Activated gamma-delta T cell (primary cell): Measurements from ENCODE around the gene CCNJL.

Experiments used
- DNase-seq: peaks from one replicate; lab custom pipeline; 2025; lab: John Stamatoyannopoulos, UW

The CCNJL gene

DNA sequence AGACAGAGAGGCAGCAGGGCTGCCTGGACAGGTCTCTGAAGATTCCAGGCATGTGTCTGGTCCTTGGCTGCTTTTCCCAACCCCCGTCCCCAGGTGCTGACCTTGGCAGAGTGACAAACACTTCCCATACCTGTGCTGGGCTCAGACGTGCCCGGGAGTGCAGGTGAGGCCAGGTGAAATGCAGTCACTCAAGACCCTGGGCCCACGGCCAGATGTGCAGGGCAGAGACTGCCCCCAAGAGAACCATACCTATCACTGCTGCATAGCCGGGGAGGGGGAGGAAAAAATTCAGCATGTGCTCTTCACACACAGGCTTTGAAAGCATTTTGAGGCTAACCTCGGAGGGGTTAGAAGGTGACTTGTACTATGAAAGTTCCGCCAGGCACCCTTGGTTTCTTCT is 22.6 kb downstream of the CCNJL start:
- DNase-seq: no peak

DNA sequence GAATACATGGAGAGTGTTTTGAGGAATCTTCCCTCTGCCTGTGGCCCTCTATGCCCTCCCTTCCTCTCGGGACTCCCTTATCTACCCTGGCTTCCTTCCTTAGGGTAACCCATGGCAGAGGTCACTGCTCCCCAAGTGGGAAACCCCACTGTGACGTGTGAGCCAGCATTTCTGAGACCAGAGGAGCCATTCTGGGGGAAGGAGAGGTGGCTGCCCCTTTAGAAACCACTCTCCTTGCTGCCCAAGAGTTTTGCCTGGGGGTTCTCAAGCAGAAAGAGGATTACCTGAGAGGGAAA is 23.1 kb downstream of the CCNJL start:
- no peak for DNase-seq

DNA sequence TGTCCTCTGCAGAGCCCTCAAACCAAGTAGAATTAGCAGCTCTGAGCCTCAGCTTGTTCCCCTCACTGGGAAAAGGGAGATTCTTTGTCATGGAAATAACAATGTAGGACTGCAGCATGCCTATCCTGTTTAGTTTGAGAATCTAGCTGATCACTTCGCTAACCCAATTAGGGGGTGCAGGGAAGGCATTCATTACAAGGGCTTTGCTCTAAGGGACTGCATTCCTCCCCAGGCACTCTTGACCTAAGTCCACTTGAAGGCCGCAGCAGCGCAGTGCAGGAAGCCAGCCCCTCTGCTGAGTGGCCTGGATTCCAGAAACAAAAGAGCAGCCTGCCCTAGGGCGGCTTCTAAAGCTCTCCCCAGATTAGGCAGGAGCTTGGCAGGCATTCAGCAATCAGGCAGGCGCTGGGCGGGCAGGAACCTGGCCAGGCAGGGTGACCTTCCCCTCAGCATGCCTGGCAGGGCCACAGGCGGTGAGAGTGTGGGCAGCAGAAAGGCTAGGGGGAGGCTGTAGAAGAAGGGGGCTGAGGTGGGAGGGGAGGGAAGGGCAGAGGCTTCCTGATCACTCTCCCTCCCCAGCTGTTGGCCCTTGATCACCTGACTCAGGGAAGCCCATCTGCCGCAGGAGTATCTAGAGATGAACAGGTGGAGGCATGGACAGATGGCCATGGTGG is 24.8 kb downstream of the CCNJL start:
- no peak for DNase-seq

DNA sequence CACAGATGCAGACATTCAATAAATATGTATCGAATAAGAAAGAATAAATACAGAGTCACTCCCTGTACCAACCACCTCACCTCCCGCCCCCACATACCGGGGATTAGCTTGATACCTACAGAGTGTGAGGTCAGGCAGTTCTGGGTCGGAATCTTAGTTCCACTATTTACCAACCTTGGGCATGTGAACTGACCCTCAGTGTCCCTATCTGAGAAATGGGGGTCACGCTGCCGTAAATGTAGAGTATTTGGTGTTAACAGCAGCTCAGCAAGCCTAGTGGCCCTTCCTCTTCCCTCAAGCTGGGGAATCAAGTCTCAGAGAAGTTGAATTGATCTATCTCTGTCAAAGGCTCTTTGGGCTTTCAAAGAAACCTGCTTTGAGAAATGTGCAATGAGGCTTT is 25.4 kb downstream of the CCNJL start:
- no peak for DNase-seq

DNA sequence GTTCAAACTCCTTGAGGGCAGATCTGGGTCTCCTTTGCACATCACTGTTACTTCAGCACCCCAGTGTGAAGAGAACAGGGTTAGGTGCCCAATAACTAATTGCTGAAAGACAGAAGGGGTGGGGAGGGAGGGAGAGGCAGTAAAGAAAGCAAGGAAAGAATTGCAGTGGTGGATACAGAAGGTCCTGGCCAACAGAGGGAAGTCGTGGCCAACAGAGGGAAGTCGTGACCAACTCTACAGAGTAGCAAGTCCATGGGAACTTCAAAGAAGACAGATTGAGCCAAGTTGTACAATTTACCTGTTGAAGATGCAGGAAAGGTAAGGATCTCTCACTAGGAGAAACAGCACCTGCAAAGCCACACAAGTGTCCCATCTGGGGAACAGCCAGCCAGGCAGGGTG is 27.0 kb downstream of the CCNJL start:
- DNase-seq: no peak

DNA sequence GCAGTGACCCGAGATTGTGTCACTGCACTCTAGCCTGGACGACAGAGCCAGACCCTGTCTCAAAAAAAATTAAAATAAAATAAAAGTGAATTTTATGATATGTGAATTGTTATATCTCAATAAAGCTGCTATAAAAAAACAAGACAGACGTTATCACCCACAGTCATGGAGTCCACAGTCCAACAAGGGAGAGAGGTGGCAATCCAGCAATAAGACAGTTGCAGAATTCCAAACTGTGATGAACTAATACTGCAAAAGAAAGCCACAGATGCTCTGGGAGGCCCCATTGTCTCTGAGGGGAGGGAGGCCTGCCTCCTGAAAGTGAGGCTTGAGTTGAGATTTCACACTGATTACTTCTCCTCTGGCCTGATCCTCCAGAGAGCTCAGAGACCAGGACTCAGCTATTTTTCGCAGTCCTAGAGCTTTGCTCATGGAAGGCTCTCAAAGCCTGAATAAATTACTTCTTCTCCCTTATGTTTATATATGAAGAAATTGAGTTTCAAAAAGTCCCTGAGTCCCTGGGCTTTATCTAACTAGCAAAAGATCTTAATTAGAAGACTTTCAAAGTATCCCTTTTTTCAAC is 28.0 kb downstream of the CCNJL start:
- DNase-seq: no peak

DNA sequence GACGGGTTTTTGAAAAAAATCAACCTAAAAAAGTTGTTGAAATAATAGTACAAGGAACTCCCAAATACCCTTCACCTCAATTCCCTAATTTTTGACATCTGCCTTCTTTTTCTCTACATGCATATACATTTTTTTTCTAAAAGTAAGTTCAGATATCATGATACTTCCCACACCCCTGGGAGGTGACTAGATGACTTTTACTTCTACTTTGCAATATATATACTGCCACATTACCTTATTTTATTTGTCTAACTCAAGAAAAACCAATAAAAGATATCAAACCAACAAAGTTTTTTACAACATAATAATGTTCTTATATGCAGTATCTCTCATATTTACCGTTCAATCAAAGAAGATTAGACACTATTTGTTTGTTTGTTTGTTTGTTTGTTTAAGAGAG is 31.1 kb downstream of the CCNJL start:
- DNase-seq: no peak

DNA sequence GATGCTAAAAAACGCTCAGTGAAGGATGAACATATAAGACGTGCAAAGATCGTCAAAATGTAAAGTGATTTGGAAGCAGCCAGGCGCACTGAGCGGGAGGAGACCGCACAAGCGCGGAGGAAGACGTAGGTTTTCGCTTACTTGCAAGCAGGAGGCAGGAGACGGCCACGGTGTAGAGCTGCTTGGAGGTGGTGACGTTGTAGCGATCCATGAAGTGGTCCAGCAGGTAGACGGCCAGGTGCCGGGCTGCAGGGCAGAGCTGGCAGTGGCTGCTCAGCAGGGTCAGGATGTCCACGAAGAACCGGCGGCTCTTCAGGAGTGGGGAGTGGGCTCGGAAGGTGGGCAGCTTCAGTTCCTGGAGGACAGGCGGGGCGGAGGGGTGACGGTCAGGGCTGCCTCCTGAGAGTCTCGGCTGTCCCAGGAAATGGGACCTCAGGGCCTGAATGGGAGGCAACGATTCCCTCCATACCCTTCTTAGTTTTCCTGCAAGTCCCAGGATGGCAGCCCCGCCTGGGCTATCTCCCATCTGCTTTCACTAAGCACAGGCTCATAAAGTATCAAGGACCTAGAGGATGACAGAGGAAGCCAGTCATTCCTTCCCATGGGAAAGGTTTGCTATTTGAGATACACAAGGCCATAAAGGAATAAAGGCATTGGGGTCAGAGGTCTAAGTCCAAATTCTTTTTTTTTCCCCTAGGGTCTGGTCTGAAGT is 31.8 kb downstream of the CCNJL start:
- DNase-seq: no peak

DNA sequence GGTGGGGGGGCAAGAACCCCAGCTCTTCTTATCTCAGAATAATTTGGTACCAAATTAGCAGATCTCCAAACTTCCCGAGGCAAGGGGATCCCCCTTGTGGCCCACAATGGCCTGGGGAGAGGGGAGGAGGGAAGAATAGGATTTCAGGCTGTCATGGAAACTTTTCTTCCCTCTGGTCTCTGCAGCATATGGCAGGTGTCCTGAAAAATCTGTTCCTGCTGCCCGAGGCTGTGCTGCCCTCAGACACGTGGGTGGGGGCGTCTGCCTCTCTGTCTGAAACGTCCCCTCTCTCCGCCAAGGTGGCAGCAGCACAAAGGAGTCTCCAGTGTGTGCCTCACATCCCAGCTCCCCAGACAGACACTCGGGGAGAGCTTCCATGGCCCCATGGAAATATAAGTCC is 34.0 kb downstream of the CCNJL start:
- no peak for DNase-seq

DNA sequence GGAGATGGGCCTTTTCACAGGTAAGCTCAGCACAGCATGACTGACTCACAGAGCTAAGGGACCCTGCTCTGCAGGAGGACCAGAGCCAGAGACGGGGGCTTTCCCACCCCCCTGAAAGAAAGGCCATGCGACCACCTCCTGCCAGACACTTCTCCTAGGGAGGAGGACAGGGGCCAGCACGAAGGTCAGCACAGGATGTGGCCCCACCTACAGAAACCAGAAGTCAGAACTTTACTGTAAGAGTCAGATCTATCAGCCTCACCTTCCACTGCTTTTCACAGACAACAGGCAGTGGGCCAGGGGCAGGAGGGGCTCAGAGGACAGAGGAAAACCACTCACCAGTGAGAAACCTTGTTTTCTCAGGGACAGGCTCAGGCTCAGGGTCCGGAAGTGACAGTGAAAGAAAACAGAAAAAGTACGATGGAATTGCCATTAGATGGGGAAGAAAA is 37.9 kb downstream of the CCNJL start:
- DNase-seq: no peak

DNA sequence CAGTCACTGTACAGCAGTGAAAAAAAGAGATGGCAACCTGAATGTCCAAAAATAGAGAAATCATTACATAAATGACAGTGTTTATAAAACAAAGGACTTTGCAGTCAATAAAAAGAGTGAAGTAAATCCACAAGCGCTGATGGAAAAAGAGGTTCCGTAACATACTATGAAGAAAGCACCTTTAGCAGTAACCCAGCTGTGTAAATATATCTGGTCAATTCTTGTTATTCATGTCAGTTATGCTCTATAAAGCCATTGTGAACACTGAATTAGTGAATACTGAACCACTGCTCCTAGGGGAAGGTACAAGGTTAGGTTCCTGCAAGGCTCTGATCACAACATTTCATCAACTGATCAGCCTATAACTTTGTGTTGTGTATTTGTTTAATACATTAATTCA is 39.5 kb downstream of the CCNJL start:
- no peak for DNase-seq

DNA sequence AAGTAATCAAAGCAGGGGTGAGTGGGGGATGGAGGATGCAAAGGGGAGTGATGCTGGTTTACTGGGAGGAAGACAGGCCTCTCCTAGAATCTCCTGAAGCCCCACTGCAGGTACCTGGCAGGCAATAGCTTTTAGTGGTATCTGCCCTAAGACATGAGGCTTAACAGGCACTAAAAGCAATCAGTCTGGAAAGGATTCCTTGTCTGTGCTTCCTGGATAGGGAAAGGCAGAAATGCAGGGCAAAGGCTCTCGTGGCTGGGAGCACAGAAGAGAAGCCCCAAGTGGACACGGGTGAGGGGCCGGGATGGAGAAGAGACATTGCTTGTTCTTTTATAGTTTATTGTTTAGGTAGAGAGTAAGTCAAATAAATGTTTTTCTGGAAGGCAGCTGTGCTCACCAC is 40.1 kb downstream of the CCNJL start:
- DNase-seq: no peak

DNA sequence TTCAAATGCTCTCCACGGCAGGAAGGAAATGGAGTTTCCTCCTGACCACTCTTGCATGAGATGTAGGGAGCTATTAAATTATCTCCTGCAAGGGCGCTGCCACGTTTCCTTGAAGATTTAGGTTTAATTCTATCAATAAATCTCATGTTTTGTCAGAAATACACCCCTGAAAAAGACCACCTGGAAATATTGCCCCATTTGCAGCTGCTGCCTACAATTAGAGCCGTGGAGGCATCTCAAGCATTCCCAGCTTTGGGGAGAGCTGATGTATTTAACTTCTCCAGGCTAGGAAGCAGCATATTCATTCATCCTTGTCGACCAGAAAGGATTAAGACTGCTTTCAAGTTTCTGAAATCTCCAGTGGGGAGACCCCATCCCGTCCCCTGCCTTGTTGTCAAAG is 40.5 kb downstream of the CCNJL start:
- no peak for DNase-seq

DNA sequence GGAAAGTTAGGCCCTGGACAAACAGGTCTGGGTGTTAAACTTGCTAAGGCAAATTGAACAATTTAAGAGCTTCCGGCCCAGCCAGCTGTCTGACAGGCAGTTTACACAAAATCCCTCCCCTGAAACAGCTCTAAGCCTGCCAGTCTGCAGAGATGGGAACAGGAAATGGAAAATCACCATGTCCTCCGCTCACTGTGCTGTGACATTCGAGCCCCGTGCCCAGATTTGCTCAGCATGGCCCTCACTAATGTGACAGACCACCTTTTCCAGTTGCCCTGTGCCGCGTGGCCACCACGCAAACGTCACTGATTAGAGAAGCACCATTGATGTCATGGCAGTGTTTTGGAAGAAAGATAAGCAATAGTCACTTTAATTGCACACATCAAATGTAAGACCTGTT is 41.0 kb downstream of the CCNJL start:
- DNase-seq: no peak

DNA sequence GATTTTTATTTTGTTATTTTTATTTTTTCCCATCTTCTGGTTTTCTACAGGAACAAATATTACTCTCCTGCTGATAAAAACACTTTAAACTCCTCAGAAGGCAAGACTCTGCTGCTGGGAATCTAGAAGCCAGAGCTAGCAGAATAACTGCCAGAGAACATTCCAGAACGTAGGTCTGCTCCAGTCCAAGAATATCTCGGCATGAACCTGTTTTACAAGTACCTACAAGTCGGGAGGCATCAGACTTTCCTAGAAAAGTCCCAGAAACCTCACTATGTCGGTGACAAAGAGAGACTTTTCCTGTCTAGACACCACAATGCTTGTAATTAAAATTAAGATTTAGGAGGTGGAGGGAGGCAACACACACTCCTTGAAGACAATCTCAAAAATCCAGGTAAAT is 41.7 kb downstream of the CCNJL start:
- DNase-seq: no peak

DNA sequence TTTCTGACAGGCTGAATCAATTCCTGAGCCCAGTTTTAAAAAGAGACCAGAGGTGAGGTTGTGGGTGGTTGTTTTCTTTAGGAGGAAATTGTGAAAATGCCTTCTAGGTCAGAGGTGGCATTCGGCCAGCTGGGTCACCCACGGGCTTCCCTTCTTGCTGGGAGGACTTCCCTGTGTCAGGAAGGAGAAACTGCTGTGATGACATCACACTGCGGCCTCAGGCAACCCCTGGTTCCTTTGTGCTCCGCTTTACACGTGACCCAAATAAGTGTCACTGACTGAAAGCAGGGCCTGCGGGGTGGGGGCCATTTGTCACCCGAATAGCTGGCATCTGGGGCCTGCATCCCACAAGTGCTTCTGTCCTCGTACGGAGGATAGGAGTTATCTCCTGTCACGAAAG is 43.3 kb downstream of the CCNJL start:
- no peak for DNase-seq

DNA sequence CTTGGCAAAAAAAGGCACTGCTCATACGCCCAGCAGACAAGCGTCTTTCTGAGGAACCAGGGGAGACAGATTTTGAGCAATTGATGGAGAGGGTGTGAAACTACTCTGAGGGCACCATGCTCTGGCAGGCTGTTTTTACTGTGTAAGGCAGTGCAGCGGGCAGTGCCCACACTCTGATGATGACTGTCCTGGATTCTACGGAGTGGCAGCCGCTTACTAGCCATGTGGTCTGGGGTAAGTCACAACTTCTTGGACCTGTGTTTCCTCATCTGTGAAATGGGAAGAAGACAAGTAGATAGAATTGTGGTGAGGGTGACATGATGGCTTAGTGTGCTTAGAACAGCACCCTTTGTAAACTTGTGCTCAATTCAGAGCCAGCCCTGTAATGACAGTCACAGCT is 44.2 kb downstream of the CCNJL start:
- DNase-seq: no peak

DNA sequence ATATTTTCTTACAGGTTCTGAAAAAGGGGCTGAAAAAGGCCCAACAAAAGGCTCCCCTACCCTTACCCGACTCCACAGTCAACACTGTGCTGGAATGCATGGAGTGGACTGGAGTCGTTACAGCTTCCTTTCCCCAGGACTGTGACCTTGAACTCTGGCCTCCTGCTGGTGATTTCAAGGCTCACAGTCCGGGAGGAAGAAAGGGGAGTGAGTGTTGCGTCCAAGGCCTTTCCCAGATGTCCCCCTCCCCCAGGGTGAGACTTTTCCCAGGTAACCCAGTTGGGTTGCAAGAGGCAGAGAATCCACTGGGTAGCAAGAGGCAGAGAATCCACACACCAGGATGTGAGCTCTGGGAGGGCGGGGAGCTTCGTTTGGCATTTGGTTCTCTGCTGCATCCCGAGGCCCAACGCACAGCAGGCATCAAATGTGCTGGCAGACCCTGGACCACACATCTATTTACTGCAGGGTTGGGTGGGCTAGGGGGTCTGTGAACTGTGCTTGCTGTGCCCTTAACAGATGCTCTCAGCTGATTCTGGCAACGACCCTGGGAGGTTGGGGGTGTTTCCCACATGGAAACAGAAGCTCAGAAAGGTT is 45.5 kb downstream of the CCNJL start:
- no peak for DNase-seq

DNA sequence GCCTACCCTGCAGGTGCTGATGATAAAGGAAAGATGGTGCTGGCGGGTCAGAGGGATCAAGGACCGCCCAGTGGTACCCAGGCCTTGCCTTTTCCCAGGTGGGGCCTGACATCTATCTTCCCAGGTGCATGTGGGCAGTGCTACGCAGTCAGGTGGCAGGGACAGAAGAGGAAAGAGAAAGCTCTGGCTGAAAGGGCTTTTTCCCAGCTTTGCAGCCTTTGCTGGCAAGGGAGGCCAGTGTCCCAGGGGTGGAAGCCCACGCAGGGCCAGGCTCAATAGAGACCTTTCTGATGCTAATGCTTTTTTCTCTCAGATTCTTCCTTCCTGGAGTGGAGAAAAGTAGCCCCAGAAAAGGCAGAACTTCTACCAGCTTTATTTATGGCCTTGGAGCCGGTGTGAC is 46.3 kb downstream of the CCNJL start:
- DNase-seq: no peak

DNA sequence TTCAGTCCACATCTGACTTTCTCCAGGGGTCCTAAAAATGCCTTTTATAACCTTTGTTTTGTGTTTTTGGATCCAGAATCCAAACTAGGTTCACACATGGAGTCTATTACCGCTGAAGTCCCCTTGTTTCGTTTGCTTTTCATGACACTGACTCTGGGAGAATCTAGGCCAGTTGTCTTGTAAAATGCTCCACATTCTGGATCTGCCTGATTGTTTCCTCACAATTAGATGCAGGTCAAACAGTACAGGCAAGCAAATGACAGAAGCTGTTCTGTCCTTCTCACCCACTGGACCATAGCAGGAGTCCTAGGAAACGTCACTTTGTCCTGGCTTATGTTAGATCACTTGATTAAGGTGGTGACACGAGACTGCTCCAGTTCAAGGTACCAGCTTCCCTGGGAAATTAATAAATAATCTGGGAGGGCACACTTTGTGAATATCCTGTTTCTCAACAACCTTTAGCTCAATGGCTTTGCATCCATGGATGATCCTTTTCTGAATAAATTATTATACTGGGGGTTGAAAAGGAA is 49.0 kb downstream of the CCNJL start:
- no peak for DNase-seq

DNA sequence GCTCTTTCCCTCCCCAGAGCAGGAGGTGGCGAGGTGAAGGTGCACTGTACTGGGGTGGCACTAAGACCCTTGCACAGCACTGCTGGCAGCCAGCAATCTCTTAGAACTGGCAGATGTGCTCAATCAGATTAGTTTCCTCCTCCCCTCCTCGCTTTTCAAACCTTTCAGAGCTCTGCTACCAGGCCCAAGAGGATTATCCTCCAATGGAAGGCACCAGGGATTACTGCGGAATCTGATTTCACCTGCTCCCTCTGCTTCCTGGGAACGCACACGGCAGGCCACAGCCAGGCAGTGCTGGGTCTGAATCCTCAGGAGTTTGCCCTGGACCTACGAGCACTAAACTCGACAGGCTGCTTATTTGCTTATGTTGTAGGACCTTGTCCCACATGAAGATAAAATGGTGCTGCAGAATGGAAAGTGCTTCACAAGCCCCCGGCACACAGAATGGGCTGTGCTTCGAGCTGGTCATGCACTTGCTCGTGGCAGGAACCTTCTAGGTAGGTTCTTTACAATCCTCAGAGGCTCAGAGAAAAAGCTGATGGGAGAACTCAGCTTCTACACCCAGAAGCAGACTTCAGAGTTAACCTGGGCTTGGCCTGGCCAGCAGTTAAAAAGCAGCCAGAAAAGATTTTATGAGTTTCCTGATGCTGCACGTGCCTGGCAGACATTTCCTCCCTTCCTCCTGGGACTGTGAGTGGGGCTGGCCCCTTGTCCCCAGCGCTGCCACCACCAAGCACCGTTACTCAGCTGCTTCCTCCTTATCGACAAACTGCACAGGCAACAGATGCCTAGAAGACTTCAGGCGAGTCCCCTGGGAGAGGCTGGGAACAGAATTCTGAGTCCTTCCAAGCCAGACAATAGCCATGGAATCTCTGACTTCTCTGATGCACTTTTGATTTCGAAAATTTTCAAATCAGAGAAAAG is 50.0 kb downstream of the CCNJL start:
- no peak for DNase-seq
